Ammon's horn (tissue), 1 donor: Measurements from ENCODE around the gene GBX1.

Experiments used
- DNase-seq: peaks from one replicate; pipeline ENCODE4 v3.0.0-alpha.2; 2016; ENCODE audit warnings: low spot score

The GBX1 gene

GRCh38 chr7:151139071-151139790 lies 28.3 kb downstream of the GBX1 start:
- no peak for DNase-seq

GRCh38 chr7:151138153-151138851 lies 29.2 kb downstream of the GBX1 start:
- no peak for DNase-seq

- DNase-seq = no peak
Observed at GRCh38 chr7:151137791-151138152, 29.7 kb downstream of the GBX1 start.

GRCh38 chr7:151137076-151137675 lies 30.3 kb downstream of the GBX1 start:
- DNase-seq = no peak

- DNase-seq = no peak
Observed at GRCh38 chr7:151135866-151136843, 31.3 kb downstream of the GBX1 start.

- no peak for DNase-seq
Observed at GRCh38 chr7:151135525-151135845, 32.0 kb downstream of the GBX1 start.

GRCh38 chr7:151134743-151135524 lies 32.6 kb downstream of the GBX1 start:
- no peak for DNase-seq

GRCh38 chr7:151133986-151134742 lies 33.3 kb downstream of the GBX1 start:
- no peak for DNase-seq

- DNase-seq = no peak
Observed at GRCh38 chr7:151133266-151133985, 34.1 kb downstream of the GBX1 start.

GRCh38 chr7:151132461-151133205 lies 34.9 kb downstream of the GBX1 start:
- DNase-seq = no peak

GRCh38 chr7:151131592-151132293 lies 35.8 kb downstream of the GBX1 start:
- DNase-seq = peak; percentile 93

GRCh38 chr7:151131224-151131591 lies 36.3 kb downstream of the GBX1 start:
- DNase-seq = no peak

- DNase-seq = no peak
Observed at GRCh38 chr7:151130741-151131157, 36.7 kb downstream of the GBX1 start.

- DNase-seq = no peak
Observed at GRCh38 chr7:151129960-151130591, 37.4 kb downstream of the GBX1 start.

GRCh38 chr7:151129117-151129959 lies 38.2 kb downstream of the GBX1 start:
- DNase-seq = no peak

- DNase-seq = no peak
Observed at GRCh38 chr7:151128716-151129115, 38.8 kb downstream of the GBX1 start.

- DNase-seq = no peak
Observed at GRCh38 chr7:151128144-151128543, 39.4 kb downstream of the GBX1 start.
